HepG2 (cell line): ENCODE results near the gene NHSL1. TPM values are rescaled to one million over a fixed set of nuclear protein-coding genes. Genes with fewer than 3 reads are reported as not detected.

Experiments used
- CHD4 ChIP-seq: fragments of 200-600 bp; sonication (generic); IDR thresholded peaks from 2 replicates; pipeline ENCODE4 v1.7.0; 2017; ENCODE audit warnings: mild to moderate bottlenecking, low read length, borderline replicate concordance
- CSRNP2 ChIP-seq: sonication (generic); formaldehyde crosslinking; conservative IDR thresholded peaks from 2 replicates; pipeline ENCODE4 v1.8.0; 2022; ENCODE audit warnings: low read depth, missing genetic modification reagents
- ETS1 ChIP-seq: sonication (generic); formaldehyde crosslinking; IDR thresholded peaks from 2 replicates; pipeline ENCODE4 v1.4.0; 2020; ENCODE audit warnings: missing genetic modification reagents
- FOXA1 ChIP-seq, 2 experiments: fragments of 450-650 bp in 1 of 2; sonication (generic) in 1 of 2; formaldehyde crosslinking in 1 of 2; IDR thresholded peaks; 2 replicates each; pipeline versions ENCODE4 v1.4.0 to v1.6.1; 2016 to 2020; ENCODE audit warnings: missing genetic modification reagents in 1 of 2
- FOXK1 ChIP-seq: sonication (generic); formaldehyde crosslinking; IDR thresholded peaks from 2 replicates; pipeline ENCODE4 v1.4.0; 2020; ENCODE audit warnings: low read depth, missing genetic modification reagents, borderline replicate concordance
- FOXO4 ChIP-seq: sonication (generic); formaldehyde crosslinking; conservative IDR thresholded peaks from 2 replicates; pipeline ENCODE4 v1.8.1; 2023; ENCODE audit warnings: missing genetic modification reagents
- FOXP1 ChIP-seq, 2 experiments: fragments of 450-650 bp in 1 of 2; IDR thresholded peaks; 2 replicates each; pipeline ENCODE4 v1.6.1; 2017 to 2018; ENCODE audit warnings: antibody characterized with exemption in 1 of 2
- HMG20A ChIP-seq: IDR thresholded peaks from 2 replicates; pipeline ENCODE4 v1.6.1; 2016; ENCODE audit warnings: borderline replicate concordance
- ISX ChIP-seq: sonication (generic); formaldehyde crosslinking; conservative IDR thresholded peaks from 2 replicates; pipeline ENCODE4 v1.5.0; 2020; ENCODE audit warnings: missing genetic modification reagents
- MNT ChIP-seq: fragments of 450-650 bp; IDR thresholded peaks from 2 replicates; pipeline ENCODE4 v1.6.1; 2016
- NR2F2 ChIP-seq: IDR thresholded peaks from 2 replicates; pipeline ENCODE4 v1.6.1; 2012; ENCODE audit warnings: low read depth, inconsistent platforms, borderline replicate concordance
- NR2F6 ChIP-seq, 2 experiments: IDR thresholded peaks; 2 replicates each; pipeline ENCODE4 v1.6.1; 2016; ENCODE audit warnings: antibody characterized with exemption in 1 of 2, mild to moderate bottlenecking in 1 of 2
- PCBP2 ChIP-seq: fragments of 200-400 bp; formaldehyde crosslinking; optimal IDR thresholded peaks from 2 replicates; pipeline ENCODE3; 2018; ENCODE audit warnings: low read length, low read depth; ENCODE audit not compliant: poor library complexity, severe bottlenecking
- SALL1 ChIP-seq: sonication (generic); formaldehyde crosslinking; IDR thresholded peaks from 2 replicates; pipeline ENCODE4 v1.8.0; 2022; ENCODE audit warnings: mild to moderate bottlenecking, missing genetic modification reagents
- ZBTB20 ChIP-seq: sonication (generic); formaldehyde crosslinking; IDR thresholded peaks from 2 replicates; pipeline ENCODE4 v1.8.1; 2023; ENCODE audit warnings: missing genetic modification reagents, low read depth, mild to moderate bottlenecking, borderline replicate concordance
- ZNF124 ChIP-seq: sonication (generic); formaldehyde crosslinking; IDR thresholded peaks from 2 replicates; pipeline ENCODE4 v1.4.0; 2020; ENCODE audit warnings: missing genetic modification reagents
- ZNF207 ChIP-seq: fragments of 450-650 bp; IDR thresholded peaks from 2 replicates; pipeline ENCODE4 v1.6.1; 2016; ENCODE audit warnings: antibody characterized with exemption, borderline replicate concordance
- ZNF230 ChIP-seq: sonication (generic); formaldehyde crosslinking; IDR thresholded peaks from 2 replicates; pipeline ENCODE4 v1.4.0; 2020; ENCODE audit warnings: mild to moderate bottlenecking, missing genetic modification reagents
- ZNF331 ChIP-seq: sonication (generic); formaldehyde crosslinking; IDR thresholded peaks from 2 replicates; pipeline ENCODE4 v1.4.0; 2020; ENCODE audit warnings: missing genetic modification reagents
- ZNF598 ChIP-seq: sonication (generic); formaldehyde crosslinking; IDR thresholded peaks from 2 replicates; pipeline ENCODE4 v1.5.1; 2020; ENCODE audit warnings: mild to moderate bottlenecking, missing genetic modification reagents, borderline replicate concordance
- ZZZ3 ChIP-seq: sonication (generic); formaldehyde crosslinking; IDR thresholded peaks from 2 replicates; pipeline ENCODE4 v1.4.0; 2020; ENCODE audit warnings: missing genetic modification reagents, mild to moderate bottlenecking, borderline replicate concordance
- polyA plus RNA-seq, 8 experiments: library from polyadenylated mRNA; depleted of rRNA in 3 of 8; stranded (reverse) in 7 of 8; unstranded in 1 of 8; fragments of >200 nt; fragmentation: Illumina TruSeq in 4 of 8; extraction: Trizol in 4 of 8; gene quantifications; 2 replicates each; pipeline versions ENCODE4 v1.2.1 to v1.2.3, GENCODE V29; 2011 to 2016; ENCODE audit warnings: low read depth in 4 of 8, missing spikeins in 1 of 8, mixed read lengths in 1 of 8; ENCODE audit not compliant: insufficient read depth in 1 of 8
- total RNA-seq, 5 experiments: library from RNA; depleted of rRNA; stranded (reverse); fragments of >200 nt; fragmentation: Illumina TruSeq; extraction: Trizol; gene quantifications; 2 replicates each; pipeline ENCODE4 v1.2.3, GENCODE V29; 2016; ENCODE audit warnings: low read depth in 1 of 5

The NHSL1 gene
- total and polyA plus RNA-seq, 2 of the 13 experiments (the other 11 are each of a cell fraction or from before 2014, with no cell fraction given) = 24.9 to 53.6 TPM

GRCh38 chr6:138500867-138501446 is 1.7 kb upstream of the NHSL1 start (continued):
- TF ChIP-seq MNT (no peak), HMG20A (CRISPR knock-in tag) (peak; percentile 46; the same call in 1 of the 2 replicates), ZBTB20 (CRISPR knock-in tag) (no peak), PCBP2 (no peak), FOXP1 (IDR thresholded peaks at IDR 0.05) (no peak), FOXP1 (CRISPR knock-in tag; IDR thresholded peaks at IDR 0.05) (peak; percentile 64; the same call in 1 of the 2 replicates), CHD4 (no peak), ETS1 (CRISPR knock-in tag) (no peak), ZNF230 (CRISPR knock-in tag) (no peak), NR2F2 (peak; percentile 49; the same call in 1 of the 2 replicates), ZZZ3 (CRISPR knock-in tag) (no peak), FOXO4 (CRISPR knock-in tag) (no peak), ZNF331 (CRISPR knock-in tag) (no peak), NR2F6 (IDR thresholded peaks at IDR 0.05) (peak; percentile 56; the same call in 1 of the 2 replicates), NR2F6 (CRISPR knock-in tag; IDR thresholded peaks at IDR 0.05) (0 out of 2 replicates have a peak, but pooled peaks have one; percentile 57), ISX (no peak), SALL1 (CRISPR knock-in tag) (peak; percentile 20; the same call in 1 of the 2 replicates), FOXK1 (CRISPR knock-in tag) (0 out of 2 replicates have a peak, but pooled peaks have one; percentile 24), ZNF124 (CRISPR knock-in tag) (0 out of 2 replicates have a peak, but pooled peaks have one; percentile 19), CSRNP2 (CRISPR knock-in tag) (no peak), ZNF598 (CRISPR knock-in tag) (no peak; the same call in 1 of the 2 replicates), ZNF207 (no peak), FOXA1 (IDR thresholded peaks at IDR 0.05) (no peak), FOXA1 (CRISPR knock-in tag; IDR thresholded peaks at IDR 0.05) (0 out of 2 replicates have a peak, but pooled peaks have one; percentile 21)
